Brain microvascular endothelial cell (primary cell): ENCODE results near the gene OPRD1.
A peak's percentile ranks its signal among the peaks of the same experiment; 100 is the strongest.
"Not testable (repeated sequence)": the region's sequence is repeated elsewhere in the genome, so short reads cannot be mapped to it uniquely, and the experiment has no call there.

Experiments used
- DNase-seq: peaks from one replicate; pipeline ENCODE4 v3.0.0-alpha.2; 2020
- H3K27ac ChIP-seq: fragments of 250-450 bp; sonication (Bioruptor Pico); 2 replicates; pipeline ENCODE4 v1.5.1; 2020; ENCODE audit warnings: mild to moderate bottlenecking, moderate library complexity
- H3K27me3 ChIP-seq: fragments of 250-450 bp; sonication (Bioruptor Pico); replicated peaks from 2 replicates; pipeline ENCODE4 v1.5.1; 2020; ENCODE audit warnings: mild to moderate bottlenecking
- H3K36me3 ChIP-seq: fragments of 250-450 bp; sonication (Bioruptor Pico); replicated peaks from 2 replicates; pipeline ENCODE4 v1.5.1; 2020; ENCODE audit warnings: mild to moderate bottlenecking
- H3K4me3 ChIP-seq: 2 replicates; pipeline ENCODE4 v1.5.1; 2011; ENCODE audit warnings: low read depth, mild to moderate bottlenecking, control low read depth, low read length, moderate library complexity
- CTCF ChIP-seq: IDR thresholded peaks from 2 replicates; pipeline ENCODE4 v1.5.1; 2011; ENCODE audit warnings: low read depth, mild to moderate bottlenecking, moderate library complexity, low read length, control low read depth, inconsistent platforms; ENCODE audit errors: missing control alignments
- in situ Hi-C: cut with HindIII; loops from 2 replicates; pipeline ENCODE4 v1.10.0; 2017; ENCODE audit warnings: low sequenced_read_pairs, low pct_ligation_motif_present

The OPRD1 gene

GRCh38 chr1:28845786-28846543, 34.0 kb downstream of the OPRD1 start:
- H3K27ac ChIP-seq = no peak overlapping the region
- TF ChIP-seq CTCF = peak; percentile 48
- no peaks in the 10 kb centered on the region for H3K27me3 ChIP-seq
- H3K4me3 ChIP-seq = no peak overlapping the region
- H3K36me3 ChIP-seq = no peaks in the 10 kb centered on the region
- DNase-seq = no peak
- in situ Hi-C loops = no loop called here

- H3K36me3 ChIP-seq, in situ Hi-C loops, H3K27ac ChIP-seq, H3K4me3 ChIP-seq, DNase-seq, H3K27me3 ChIP-seq: not testable (repeated sequence)
These were observed 35.2 kb downstream of the OPRD1 start for GRCh38 chr1:28847207-28847606.

GRCh38 chr1:28848416-28848815, 36.4 kb downstream of the OPRD1 start:
- Histone ChIP-seq H3K27me3 (no peaks in the 10 kb centered on the region), H3K27ac (no peak overlapping the region), H3K4me3 (no peak overlapping the region), H3K36me3 (no peaks in the 10 kb centered on the region)
- no peak for DNase-seq
- in situ Hi-C loops = no loop called here
- TF ChIP-seq CTCF = no peak

- TF ChIP-seq CTCF = no peak
- no peak overlapping the region for H3K27ac ChIP-seq
- no peak for DNase-seq
- H3K27me3 ChIP-seq = peaks cover 2% of the 10 kb centered on the region
- in situ Hi-C loops = no loop called here
- no peaks in the 10 kb centered on the region for H3K36me3 ChIP-seq
- no peak overlapping the region for H3K4me3 ChIP-seq
These were observed 41.2 kb downstream of the OPRD1 start for GRCh38 chr1:28853093-28853742.

GRCh38 chr1:28854406-28854805, 42.4 kb downstream of the OPRD1 start:
- in situ Hi-C loops, H3K4me3 ChIP-seq, H3K36me3 ChIP-seq, H3K27me3 ChIP-seq, DNase-seq, H3K27ac ChIP-seq: not testable (repeated sequence)

- no peak for TF ChIP-seq CTCF
- H3K36me3 ChIP-seq = no peaks in the 10 kb centered on the region
- H3K27ac ChIP-seq = no peak overlapping the region
- H3K27me3 ChIP-seq = peaks cover 2% of the 10 kb centered on the region
- H3K4me3 ChIP-seq = no peak overlapping the region
- no peak for DNase-seq
- in situ Hi-C loops = no loop called here
These were observed 43.1 kb downstream of the OPRD1 start for GRCh38 chr1:28855046-28855445.
